ENCODE measurements around the gene ZRANB1.

- TF ChIP-seq CTCF (IDR thresholded peaks at IDR 0.05) (no peak), POLR2A (IDR thresholded peaks at IDR 0.05) (no peak)
Observed at GRCh38 chr10:124967255-124967654, 25.3 kb downstream of the ZRANB1 start.
